ENCODE data around the gene GRHL1.

GRHL1 gene

GRCh38 chr2:10004836-10005235 lies 53.3 kb downstream of the GRHL1 start:
- TF ChIP-seq CTCF (IDR thresholded peaks at IDR 0.05): no peak

GRCh38 chr2:10005461-10006235 lies 54.2 kb downstream of the GRHL1 start:
- no peak for TF ChIP-seq CTCF (IDR thresholded peaks at IDR 0.05)

- TF ChIP-seq CTCF (IDR thresholded peaks at IDR 0.05): no peak
Observed at GRCh38 chr2:10006236-10007161, 55.0 kb downstream of the GRHL1 start.

GRCh38 chr2:10007435-10007834 lies 55.9 kb downstream of the GRHL1 start:
- no peak for TF ChIP-seq CTCF (IDR thresholded peaks at IDR 0.05)

GRCh38 chr2:10007921-10008808 lies 56.7 kb downstream of the GRHL1 start:
- TF ChIP-seq CTCF (IDR thresholded peaks at IDR 0.05): no peak

GRCh38 chr2:10008809-10009176 lies 57.3 kb downstream of the GRHL1 start:
- no peak for TF ChIP-seq CTCF (IDR thresholded peaks at IDR 0.05)

GRCh38 chr2:10009271-10009810 lies 57.8 kb downstream of the GRHL1 start:
- TF ChIP-seq CTCF (IDR thresholded peaks at IDR 0.05): no peak

Data from LNCAP (cell line).